HG02623 (cell line): ENCODE measurements around the gene SAP30L.
A peak's percentile ranks its signal among the peaks of the same experiment; 100 is the strongest.

Experiments used
- ATAC-seq: cut with Tn5 transposase; IDR thresholded peaks from one replicate; pipeline ENCODE4 v1.9.1; 2021; ENCODE audit warnings: moderate library complexity; ENCODE audit not compliant: unreplicated experiment

The SAP30L gene

DNA sequence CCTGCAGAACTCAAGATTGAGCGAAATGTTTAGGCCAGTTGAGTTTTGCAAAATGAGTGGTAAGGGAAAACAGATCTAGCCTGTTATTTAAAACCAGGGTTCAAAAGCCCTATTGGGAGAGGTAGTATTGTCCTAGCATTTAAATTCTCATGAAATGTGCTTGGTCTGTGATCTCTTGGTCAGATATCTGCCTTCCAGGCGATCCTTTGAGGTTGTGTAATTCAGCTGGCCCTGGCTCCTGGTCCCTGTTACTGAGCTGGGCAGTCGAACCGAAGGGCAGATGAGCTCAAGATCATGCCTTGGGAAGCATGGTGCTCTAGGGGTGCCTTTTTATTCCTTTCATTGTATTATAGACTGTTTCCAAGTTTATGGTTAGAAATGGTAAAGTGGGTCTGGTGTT lies 14.4 kb downstream of the SAP30L start:
- no peak for ATAC-seq

DNA sequence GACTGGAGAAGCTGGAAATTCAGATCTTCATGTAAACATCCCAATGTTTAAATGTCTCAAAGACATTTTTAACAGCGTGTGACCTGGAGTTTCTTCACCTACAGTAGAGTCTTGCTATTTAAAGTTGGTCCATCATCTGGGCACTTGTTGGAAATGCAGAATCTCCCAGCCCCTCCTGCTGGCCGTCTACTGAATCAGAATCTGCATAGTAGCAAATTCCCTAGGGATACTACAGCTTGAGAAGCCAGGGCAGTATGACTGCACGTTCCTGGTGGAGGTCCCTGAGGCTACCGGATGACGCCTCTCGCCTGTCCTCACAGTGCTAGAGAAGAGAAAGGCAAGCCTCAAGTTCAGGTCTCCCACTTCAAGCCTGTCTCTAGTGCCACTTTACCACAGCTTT lies 15.7 kb downstream of the SAP30L start:
- ATAC-seq: no peak

DNA sequence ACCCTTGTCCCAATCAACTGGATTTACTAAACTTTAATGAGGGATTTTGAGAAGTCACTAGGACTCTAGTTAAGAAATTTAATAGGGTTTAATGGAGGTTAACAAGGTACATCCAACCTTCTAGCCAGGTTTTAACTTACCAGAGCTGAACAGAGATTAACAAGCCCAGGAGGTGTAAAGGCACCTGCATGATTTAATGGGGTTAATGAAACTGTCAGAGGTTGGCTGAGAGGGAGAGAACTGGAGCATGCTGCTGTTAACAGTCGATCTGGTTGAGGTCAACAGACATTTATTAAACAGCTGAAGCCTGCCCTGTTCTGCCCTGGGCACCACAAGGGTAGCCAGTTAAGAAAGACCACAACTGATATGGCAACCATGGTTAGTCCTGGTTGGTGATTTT lies 18.6 kb downstream of the SAP30L start:
- no peak for ATAC-seq

DNA sequence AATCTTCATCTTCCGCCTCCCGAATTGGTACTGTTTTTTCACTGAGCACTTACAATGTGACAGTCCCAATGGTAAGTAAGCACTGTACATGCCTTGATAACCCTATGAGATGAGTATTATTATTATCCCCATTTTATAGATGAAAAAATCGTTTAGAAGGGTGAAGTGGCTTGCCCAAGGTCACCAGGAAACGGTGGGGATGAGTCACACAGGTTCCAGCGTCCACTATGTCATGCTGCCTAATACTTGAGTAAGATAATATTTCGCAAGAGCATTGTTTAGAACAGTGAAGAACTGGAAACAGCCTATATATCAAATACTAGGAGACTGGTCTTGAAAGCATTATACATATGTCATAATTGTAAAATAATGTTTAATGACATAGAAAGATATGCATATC lies 19.4 kb downstream of the SAP30L start:
- ATAC-seq: no peak

DNA sequence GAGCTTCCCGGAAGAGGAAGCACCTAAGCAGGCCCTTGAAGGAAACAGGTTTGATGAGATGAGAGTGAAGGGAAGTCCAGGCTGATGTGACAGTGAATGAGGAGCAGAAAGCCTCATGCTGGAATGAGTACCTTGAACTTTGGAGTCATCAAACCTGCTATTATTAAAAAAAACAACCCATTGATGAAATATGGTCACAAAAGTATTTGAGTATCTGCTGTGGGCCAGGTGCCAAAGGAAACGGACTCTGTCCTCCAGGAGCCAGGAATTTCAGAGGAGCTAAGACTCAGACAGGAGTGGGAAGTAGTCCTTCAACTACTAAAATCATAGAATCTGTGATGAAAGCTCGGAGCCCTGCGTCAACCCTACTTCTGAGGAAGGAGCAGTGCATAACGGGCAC lies 20.4 kb downstream of the SAP30L start:
- no peak for ATAC-seq

DNA sequence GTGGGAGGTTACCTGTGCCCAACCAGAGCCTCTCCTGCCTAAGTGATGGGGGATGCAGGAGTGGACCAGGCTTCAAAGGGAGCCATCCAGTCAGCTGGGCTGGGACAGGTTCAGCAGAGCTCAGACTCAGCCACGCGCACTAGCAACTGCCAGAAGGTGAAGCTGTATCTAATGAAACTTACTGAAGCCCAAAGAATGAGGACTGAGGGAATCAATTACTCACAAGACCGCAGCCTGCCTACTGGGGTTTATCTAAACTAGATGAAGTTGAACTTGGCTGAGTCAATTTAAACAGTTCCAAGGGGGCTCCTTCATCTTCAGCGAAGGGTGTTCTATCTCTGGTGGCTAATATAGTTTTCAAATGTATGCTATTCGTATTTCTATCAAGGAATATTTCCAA lies 20.9 kb downstream of the SAP30L start:
- no peak for ATAC-seq

DNA sequence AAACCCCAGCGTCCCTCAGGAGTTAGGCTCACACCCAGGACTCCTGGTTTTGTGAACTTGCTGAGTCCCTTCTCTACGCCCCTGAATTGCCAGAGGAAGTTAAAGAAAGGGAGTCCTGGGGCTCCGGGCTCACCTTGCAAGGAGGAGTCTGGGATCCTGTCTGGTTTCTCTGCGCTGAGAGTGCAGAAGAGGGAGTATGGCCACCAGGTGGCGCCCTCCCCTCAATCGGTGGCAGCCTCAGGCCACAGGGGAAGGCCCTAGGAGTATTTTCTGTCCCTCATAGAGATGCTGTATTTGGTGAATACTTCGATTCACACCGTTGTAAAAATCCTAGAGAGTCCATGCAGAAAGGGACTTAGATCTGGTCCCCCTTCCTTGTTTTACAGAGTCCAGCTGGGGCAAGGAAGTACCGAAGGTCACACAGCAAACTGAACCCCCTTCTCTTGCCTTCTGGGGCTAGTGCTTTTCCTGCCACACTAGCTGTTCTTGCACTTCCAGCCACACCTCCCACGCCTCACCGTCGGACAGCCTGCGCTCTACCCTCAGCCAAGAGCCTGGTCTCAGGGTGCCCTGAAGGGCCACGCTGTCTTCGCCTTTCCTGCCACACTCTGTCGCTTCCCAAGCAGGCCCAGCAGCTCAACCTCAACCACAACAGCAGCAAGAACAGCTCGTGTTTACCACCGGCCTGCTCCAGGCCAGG lies 22.0 kb downstream of the SAP30L start:
- ATAC-seq: peak; percentile 96

DNA sequence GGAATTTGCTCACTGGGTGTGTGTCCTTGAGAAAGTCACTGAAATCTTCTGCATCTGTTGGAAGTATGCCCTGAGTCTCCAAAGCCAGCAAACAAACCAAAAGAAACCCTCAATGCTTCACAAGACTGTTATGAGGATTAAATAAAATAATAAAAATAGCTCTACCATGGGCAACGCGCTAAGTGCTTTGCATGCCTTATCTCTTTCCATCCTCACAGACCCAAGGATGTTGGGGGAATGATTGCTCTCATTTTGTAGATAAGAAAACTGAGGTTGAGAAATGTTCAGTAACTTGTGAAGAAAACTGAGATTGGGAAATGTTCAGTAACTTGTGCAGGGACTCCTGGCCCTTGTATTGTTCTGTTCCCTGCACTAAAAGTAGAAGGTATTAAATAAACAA lies 24.3 kb downstream of the SAP30L start:
- ATAC-seq: no peak

DNA sequence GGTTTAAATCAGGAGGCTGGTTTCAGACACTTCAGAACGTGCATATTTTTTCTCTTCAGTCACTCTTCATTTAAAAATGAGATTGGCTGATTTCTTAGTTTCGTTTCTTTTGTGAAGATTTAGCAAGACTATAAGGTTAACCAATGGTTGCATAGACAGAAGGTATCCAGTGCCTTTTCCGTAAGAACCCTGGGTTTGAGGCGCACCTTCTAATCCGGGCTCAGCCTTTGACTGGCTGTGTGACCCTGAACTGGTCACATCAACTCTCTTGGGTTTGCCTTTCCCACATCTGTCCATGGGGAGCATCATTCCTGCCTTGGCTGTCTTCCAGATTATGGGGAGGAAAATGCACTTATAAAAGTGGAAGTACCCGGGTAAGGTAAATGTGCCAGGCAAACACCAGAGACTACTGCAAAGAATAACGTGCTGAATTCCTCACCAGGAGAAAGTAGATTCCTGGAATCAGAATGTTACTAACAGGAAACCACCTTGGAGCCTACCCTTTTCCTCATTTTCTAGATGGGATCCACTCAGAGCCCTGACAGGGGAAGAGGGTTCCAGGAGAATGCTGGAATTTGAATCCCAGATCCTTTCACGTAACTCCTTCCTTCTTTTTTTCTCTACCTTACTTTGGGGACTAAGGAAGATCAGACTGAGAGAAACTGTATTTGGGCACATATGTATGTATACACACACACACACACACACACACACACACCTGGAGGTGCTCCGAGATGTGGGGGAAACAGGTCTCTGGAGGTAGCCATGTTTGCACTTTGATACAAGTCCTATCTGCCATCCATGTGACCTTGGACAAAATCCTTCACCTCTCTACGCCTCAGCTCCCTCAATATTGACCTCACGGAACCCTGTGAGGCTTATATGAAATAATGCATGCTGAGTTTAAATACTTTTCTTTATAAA lies 25.4 kb downstream of the SAP30L start:
- ATAC-seq: no peak

DNA sequence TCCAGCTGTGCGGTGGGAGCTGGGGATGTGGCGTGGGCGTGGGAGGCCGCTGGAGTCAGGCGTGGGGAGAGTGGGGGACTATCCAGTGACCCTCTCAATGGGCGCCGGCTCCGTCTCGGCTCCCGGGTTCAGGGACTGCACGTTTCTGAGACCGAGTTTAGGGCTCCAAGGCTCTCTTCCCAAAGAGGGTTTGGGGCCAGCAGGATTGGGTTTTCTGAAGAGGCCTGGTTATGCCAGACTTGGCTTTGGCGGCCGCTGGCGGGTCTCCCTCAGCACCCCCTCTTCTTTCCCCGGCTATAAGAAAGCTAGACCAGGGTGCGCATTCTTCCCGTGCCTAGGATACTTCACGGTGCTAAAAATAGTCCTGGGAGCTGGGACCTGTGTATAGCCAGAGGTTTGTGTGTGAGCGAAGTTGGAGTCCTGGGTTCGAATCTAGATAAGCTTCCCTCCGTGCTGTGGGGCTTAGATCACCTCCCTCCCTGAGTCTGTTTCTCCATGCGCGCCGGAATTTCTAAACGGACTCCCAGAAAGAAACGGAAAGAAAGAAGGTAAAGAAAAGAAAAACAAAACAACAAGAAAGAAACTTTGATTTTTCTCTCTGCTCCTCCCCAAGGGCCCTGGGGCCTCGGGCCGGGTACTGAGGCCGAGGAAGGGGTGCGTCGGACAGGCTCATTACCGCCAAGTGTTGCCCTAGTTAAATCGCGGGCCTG lies 27.2 kb downstream of the SAP30L start:
- no peak for ATAC-seq

DNA sequence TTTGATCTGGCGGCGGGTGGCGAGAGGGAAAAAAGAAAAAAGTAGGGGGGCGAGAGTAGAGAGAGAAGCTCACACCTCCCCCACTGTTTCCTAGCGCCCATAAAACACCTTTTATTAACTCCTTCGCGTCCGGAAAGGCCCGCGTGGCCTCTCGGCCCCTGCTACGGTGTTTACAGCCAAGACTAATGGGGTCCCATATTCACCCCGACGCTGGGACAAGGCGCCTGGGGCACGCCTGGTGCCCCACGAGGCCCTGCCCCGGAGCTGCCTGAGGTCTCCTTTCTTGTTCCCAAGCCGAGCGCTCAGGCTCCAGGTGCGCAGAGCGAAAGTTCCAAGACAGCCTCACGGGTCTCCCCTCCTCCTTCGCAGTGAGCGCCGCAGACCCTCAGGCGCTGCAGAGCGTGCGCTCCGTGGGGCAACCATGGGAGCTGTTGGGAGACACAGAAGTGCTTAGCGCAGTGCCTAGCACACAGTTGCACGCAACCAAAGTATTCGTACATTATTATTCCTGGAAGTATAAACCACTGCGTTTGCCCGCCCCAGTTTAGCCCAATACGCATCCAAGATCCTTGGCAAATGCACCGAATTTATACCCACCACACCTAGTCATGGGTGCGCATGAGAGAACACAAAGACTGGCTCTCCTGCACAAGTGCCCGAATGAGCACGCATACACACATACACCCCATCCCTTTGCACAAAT lies 27.9 kb downstream of the SAP30L start:
- no peak for ATAC-seq

DNA sequence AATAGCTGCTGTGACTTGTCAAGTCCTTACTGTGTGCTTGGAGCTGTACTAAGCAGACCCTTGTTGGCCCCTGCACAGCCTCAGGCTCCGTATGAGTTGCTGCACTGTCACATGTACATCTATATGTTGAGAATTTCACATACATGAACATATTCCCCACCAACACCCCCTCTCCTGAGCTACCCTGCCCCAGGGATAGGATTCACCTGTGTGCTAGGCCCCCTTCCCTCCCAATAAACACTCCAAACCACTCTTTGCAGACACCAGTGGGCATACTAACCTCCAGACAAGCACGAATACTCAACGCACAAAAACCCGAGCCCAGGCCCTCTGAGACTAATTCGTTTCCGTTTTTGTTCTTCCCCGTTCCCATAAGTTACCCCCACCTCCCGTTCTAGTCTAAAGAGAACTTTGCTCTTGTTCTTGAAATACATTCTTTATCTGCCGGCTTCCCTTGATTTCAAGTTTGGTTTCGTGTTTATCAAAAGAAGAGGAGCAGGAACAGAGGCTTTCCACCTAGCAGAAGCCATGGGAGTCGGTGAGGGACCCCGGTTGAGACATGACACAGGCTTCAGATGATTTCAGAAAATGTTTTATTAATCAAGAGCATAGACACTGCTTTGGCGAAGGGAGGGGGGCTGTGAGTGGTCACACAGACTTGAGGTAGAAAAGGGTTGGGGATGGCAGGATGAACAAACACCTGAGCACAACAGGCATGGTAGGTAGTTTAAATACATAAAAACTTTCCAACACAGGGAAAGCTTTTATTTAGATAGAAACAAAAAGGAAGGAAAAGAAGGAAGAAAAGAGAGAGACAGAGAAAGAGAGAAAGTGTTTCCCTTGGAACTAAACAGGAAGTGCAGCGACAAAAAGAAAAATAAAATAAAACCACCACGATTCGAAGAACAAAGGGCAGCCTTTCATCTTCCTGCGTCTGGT lies 28.9 kb downstream of the SAP30L start:
- ATAC-seq: no peak

DNA sequence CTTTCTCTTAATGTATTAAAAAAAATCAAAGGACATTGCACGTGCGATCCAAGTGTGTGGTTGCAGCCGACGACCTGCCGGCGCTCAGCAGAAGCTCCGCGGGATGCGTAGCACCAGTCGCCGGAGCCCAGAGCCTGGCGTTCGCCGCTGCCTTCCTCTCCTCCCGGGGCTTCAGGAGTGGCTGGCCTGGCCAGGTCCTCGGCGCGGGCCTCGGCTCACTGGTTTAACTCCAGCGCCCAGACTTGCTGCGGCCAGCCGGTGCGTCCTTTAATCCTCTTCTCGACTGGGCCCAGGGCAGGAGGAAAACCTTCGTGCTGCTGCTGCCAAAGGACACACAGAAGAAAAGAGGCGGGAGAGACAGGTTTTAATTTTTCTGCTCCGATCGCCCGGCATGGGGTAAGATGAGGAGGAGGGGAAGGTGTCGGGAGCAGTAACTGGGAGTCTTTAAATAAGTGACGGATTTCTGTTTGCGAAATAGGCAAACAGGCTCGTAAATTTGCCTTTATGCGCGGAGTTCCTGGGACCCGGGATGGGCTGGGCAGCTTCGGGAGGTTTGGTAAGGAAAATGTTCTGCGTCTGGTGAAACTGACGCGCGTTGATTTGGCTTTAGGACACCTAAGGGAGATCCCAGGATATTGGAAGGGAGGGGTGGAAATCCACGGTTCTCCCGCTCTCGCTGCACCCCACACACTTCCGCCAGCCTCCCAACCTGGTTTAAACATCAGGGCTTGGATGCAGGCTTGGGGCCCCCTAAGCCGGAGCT lies 30.0 kb downstream of the SAP30L start:
- ATAC-seq: no peak

DNA sequence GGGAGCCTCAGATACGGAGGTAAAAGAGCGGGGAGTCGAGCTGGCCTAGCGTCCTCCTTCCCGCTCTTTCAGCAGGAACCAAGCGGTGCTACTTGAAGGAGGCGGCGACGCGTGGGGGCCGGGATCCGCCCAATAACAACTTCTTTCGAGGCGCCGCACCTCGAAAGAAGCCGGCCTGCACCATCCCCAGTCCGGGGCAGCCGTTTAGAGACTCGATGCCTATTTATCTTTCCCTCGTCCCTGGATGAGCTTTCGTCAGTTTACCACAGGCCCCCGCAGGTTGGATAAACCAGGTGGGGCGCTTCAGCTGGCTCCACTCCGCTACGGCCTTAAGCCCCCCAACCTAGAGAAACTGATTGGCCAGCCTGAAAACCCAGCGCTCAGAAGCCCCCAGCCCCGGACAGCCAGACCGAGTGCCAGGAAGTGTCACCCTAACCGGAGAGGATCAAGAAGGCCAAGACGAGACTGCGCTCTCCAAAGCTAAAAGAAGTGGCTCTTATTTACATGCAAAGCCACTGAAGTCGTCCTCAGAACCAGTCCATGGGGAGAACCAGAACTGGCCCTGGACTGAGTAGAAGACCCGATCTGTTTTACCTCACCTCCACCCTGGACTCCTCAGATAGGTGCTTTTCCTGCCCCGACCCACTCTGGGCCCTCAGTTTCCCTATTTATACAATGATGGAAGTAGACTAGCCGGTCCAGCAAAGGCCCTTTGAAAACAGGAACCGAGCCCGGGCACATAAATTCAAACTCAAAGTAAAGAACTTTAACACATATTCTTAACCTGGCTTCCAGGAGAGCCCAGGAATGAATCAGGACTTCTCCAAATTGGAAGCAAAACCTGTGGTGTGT lies 30.8 kb downstream of the SAP30L start:
- no peak for ATAC-seq

DNA sequence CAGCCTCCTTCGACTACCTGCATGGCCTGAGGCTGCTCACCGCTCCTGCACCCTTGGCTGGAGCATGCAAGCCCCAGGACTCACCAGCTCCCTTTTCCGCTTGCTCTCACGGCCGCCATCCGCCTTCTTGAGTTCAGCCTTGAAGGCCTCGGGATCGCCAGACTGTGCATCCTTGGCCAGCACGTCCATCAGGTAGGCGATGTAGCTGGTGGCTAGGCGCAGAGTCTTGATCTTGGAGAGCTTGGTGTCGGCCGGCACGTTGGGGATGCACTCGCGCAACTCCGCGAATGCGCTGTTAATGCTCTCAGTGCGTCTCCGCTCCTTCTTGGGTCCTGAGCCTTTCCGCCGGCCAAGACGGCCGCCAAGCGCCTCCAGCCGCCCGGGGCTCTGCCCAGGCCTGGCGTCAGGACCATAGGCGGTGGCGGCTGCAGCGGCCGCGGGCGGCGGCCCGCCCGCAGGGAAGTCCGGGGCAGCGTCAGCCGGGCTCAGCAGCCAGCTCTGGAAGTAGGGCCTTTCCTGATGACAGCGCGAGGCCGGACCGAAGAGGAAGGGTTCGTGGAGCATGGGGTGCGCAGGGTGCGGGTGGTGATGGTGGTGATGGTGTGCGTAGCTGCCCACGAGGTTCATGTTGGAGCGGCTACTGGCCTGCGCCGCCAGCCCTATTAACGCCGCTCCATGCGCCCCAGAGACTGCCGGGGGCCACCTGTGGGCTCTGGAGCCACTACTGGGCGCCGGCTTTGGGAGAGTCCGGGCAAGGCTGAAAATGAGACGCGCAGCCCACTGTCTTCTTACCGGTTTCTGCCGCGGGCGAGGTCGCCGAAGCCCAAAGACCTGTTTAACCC lies 31.8 kb downstream of the SAP30L start:
- no peak for ATAC-seq

DNA sequence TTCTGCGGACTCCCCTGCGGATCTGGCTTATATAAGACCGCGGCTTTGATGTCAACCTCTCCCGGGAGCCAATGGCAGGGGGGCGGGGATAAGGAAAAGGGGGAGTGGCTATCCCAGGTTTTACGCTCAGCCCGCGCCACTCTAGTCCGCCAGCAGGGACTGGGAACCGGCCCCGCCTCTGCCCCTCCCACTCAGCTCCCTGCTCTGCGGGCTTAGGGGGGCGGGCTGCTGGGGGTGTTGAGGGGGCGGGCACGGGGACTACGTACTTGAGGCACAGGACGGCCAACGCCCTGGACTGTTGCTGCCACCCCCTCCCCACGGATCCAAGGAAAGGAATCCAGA lies 32.4 kb downstream of the SAP30L start, which contains the start of gene HAND1:
Gene HAND1 (minus strand): TSS at position 4 of the 342 bp plus-strand sequence. CDS start 219 bp downstream, outside the sequence.
- ATAC-seq: no peak

DNA sequence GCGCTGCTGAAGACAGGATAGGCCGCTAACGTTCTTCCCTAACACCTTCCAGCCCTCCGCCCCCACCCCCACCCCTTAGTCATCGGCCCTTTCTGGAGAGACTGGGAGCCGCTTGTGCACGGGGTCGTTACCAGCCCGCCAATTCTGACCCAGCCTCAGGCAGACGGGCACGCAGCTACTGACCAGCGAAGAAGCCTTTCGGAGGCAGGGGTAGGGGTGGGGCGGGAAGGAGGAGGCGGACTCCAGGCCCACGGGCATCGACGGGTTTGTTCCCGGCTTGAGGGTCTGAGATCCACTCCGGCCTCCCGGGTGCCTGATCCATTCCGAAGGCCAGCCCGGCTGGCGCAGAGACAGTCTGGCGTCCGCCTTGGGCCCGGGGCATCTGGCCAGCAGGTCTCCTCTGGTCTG lies 33.0 kb downstream of the SAP30L start:
- ATAC-seq: no peak
